K562 (cell line): ENCODE measurements around the gene STK11. TPM values are rescaled to one million over a fixed set of nuclear protein-coding genes. Genes with fewer than 3 reads are reported as not detected.
A peak's percentile ranks its signal among the peaks of the same experiment; 100 is the strongest.

ENCODE experiments used
- ATAC-seq: fragments of 200-7000 bp; cut with Tn5 transposase; 3 replicates; pipeline ENCODE4 v1.9.1; 2020; ENCODE audit warnings: moderate library complexity
- BruUV-seq: library from RNA; stranded (reverse); fragments of 400-500 nt; replicated peaks from 2 replicates; lab custom pipeline; 2021; lab: Mats Ljungman, UMichigan
- CTCF ChIA-PET: fragments of 300-600 bp; formaldehyde crosslinking; extraction: SDS; loops from one replicate; lab custom pipeline; 2021; ENCODE audit warnings: low intra/inter-chr PET ratio; lab: Yijun Ruan, JAX
- POLR2A ChIA-PET: fragments of 300-600, 350-650 bp; sonication (Branson Sonifier 250); formaldehyde crosslinking; extraction: SDS; loops from one replicate; lab custom pipeline; 2021; ENCODE audit warnings: antibody characterized with exemption, inconsistent platforms; lab: Yijun Ruan, JAX
- DNase-seq, 4 experiments: peaks; one replicate each; pipeline versions ENCODE4 v3.0.0 to v3.0.0-alpha.2; 2011 to 2018; ENCODE audit warnings: low spot score in 3 of 4, mixed read lengths in 3 of 4; ENCODE audit errors: extremely low read depth in 1 of 4
- FAIRE-seq: peaks from 2 replicates; lab custom pipeline; 2011; peaks lifted over from hg19 to GRCh38; lab: Jason Lieb, UNC
- H2AFZ ChIP-seq: 2 replicates; pipeline ENCODE4 v1.6.0; 2011; ENCODE audit warnings: low read depth, low read length, control low read depth, inconsistent platforms
- H3K27ac ChIP-seq: fragments of 200-600 bp; 3 replicates; pipeline ENCODE4 v1.8.0; 2011; ENCODE audit warnings: low read depth, mild to moderate bottlenecking, control low read depth, inconsistent platforms, low read length, moderate library complexity, mixed read lengths; ENCODE audit errors: extremely low read depth
- H3K27me3 ChIP-seq, 2 experiments: fragments of 300-600 bp in 1 of 2; 2 replicates in 1 of 2; 3 replicates in 1 of 2; pipeline versions ENCODE4 v1.6.0 to v1.8.0; 2011; ENCODE audit warnings: inconsistent platforms in 2 of 2, low read length in 2 of 2, mild to moderate bottlenecking in 1 of 2, mixed read lengths in 1 of 2, moderate library complexity in 1 of 2; ENCODE audit not compliant: control insufficient read depth in 2 of 2, insufficient read depth in 2 of 2
- H3K36me3 ChIP-seq: fragments of 300-600 bp; 3 replicates; pipeline ENCODE4 v1.8.0; 2011; ENCODE audit warnings: mild to moderate bottlenecking, low read length, inconsistent platforms; ENCODE audit not compliant: control insufficient read depth, insufficient read depth
- H3K4me1 ChIP-seq, 2 experiments: fragments of 200-600 bp in 1 of 2; replicated peaks in 1 of 2; 2 replicates in 1 of 2; 3 replicates in 1 of 2; pipeline versions ENCODE4 v1.5.1 to v1.8.0; 2011; ENCODE audit warnings: inconsistent platforms in 2 of 2, low read length in 2 of 2, mild to moderate bottlenecking in 1 of 2, mixed read lengths in 1 of 2, moderate library complexity in 1 of 2; ENCODE audit not compliant: control insufficient read depth in 2 of 2, insufficient read depth in 2 of 2
- H3K4me2 ChIP-seq: 2 replicates; pipeline ENCODE4 v1.6.1; 2011; ENCODE audit warnings: low read length, control low read depth, inconsistent platforms, mixed read lengths; ENCODE audit not compliant: insufficient read depth
- H3K4me3 ChIP-seq: fragments of 200-600 bp; sonication (generic), shearing (Covaris generic); 2 replicates; pipeline ENCODE4 v1.5.1; 2016; ENCODE audit warnings: control low read depth, inconsistent platforms
- H3K79me2 ChIP-seq: fragments of 200-600 bp; 3 replicates; pipeline ENCODE4 v1.8.0; 2011; ENCODE audit warnings: low read length, inconsistent platforms; ENCODE audit not compliant: control insufficient read depth, insufficient read depth
- H3K9ac ChIP-seq, 2 experiments: 2 replicates each; pipeline versions ENCODE4 v1.6.0 to v1.6.1; 2011; ENCODE audit warnings: low read depth in 2 of 2, low read length in 2 of 2, control low read depth in 1 of 2, inconsistent platforms in 1 of 2, mild to moderate bottlenecking in 1 of 2, mixed read lengths in 1 of 2; ENCODE audit not compliant: insufficient read depth in 1 of 2
- H3K9me1 ChIP-seq: one replicate; pipeline ENCODE4 v1.6.0; 2011; ENCODE audit warnings: inconsistent platforms, mild to moderate bottlenecking, low read length, moderate library complexity; ENCODE audit not compliant: control insufficient read depth, insufficient read depth
- H3K9me3 ChIP-seq: replicated peaks from 2 replicates; pipeline ENCODE4 v1.5.1; 2011; ENCODE audit warnings: low read depth, low read length, inconsistent platforms; ENCODE audit not compliant: control insufficient read depth, insufficient read depth
- H4K20me1 ChIP-seq: replicated peaks from 2 replicates; pipeline ENCODE4 v1.6.1; 2011; ENCODE audit warnings: low read length, inconsistent platforms, mixed read lengths; ENCODE audit not compliant: control insufficient read depth, insufficient read depth
- BRCA1 ChIP-seq, 2 experiments: fragments of 450-650 bp in 1 of 2; sonication (generic) in 1 of 2; formaldehyde crosslinking in 1 of 2; IDR thresholded peaks; 2 replicates each; pipeline versions ENCODE4 v1.5.0 to v1.6.1; 2017 to 2020; ENCODE audit warnings: mild to moderate bottlenecking in 1 of 2, missing genetic modification reagents in 1 of 2
- CAMTA2 ChIP-seq: fragments of 250-450 bp; sonication (Bioruptor Pico); conservative IDR thresholded peaks from 2 replicates; pipeline ENCODE4 v1.5.1; 2022
- ERF ChIP-seq: fragments of 450-650 bp; formaldehyde crosslinking; IDR thresholded peaks from 2 replicates; pipeline ENCODE4 v1.4.0; 2020; ENCODE audit warnings: mild to moderate bottlenecking, mixed read lengths
- HDGF ChIP-seq: fragments of 450-650 bp; IDR thresholded peaks from 2 replicates; pipeline ENCODE4 v1.6.1; 2016
- POLR2A ChIP-seq: fragments of 450-650 bp; conservative IDR thresholded peaks from 2 replicates; pipeline ENCODE4 v1.6.1; 2016
- POLR2G ChIP-seq: fragments of 200-400 bp; formaldehyde crosslinking; IDR thresholded peaks from 2 replicates; pipeline ENCODE4 v1.6.1; 2017; ENCODE audit warnings: low read depth, mild to moderate bottlenecking, antibody characterized with exemption, low read length, moderate library complexity
- SMAD4 ChIP-seq: fragments of 250-450 bp; sonication (Bioruptor Pico); conservative IDR thresholded peaks from 2 replicates; pipeline ENCODE4 v1.8.0; 2021; ENCODE audit warnings: inconsistent platforms, mild to moderate bottlenecking, moderate library complexity
- SP1 ChIP-seq: sonication (generic); formaldehyde crosslinking; IDR thresholded peaks from 2 replicates; pipeline ENCODE4 v1.8.1; 2022; ENCODE audit warnings: mild to moderate bottlenecking, missing genetic modification reagents
- SUPT5H ChIP-seq: fragments of 450-650 bp; IDR thresholded peaks from 2 replicates; pipeline ENCODE4 v1.6.1; 2016
- THRAP3 ChIP-seq: fragments of 450-650 bp; IDR thresholded peaks from 2 replicates; pipeline ENCODE4 v1.6.1; 2016; ENCODE audit warnings: mild to moderate bottlenecking, inconsistent platforms, borderline replicate concordance
- VEZF1 ChIP-seq: fragments of 200-800 bp; sonication (Bioruptor generic); IDR thresholded peaks from 2 replicates; pipeline ENCODE4 v1.6.1; 2017; ENCODE audit warnings: missing genetic modification characterization, missing compliant biosample characterization
- ZBED1 ChIP-seq: IDR thresholded peaks from 2 replicates; pipeline ENCODE4 v1.6.1; 2014
- ZBTB9 ChIP-seq: fragments of 450-650 bp; formaldehyde crosslinking; IDR thresholded peaks from 2 replicates; pipeline ENCODE4 v1.4.0; 2020; ENCODE audit warnings: mild to moderate bottlenecking, moderate library complexity
- WGBS: fragments of 100-300 bp; shearing (Covaris generic); methylation state at CpG from one replicate; pipeline ENCODE4 v1.1.6; 2016; ENCODE audit warnings: low coverage, mixed read lengths; ENCODE audit not compliant: insufficient coverage; ENCODE audit errors: missing lambda C conversion rate; 5-methylcytosine and 5-hydroxymethylcytosine counted together
- in situ Hi-C: fragments of 300-500 bp; cut with MboI; formaldehyde crosslinking; loops from 4 replicates; pipeline ENCODE4 v1.15.0; 2018; ENCODE audit warnings: inconsistent platforms, mixed read lengths
- intact Hi-C: fragments of 100-400 bp; cut with micrococcal nuclease; formaldehyde crosslinking; loops from 2 replicates; pipeline ENCODE4 v1.14.2; 2022
- polyA plus RNA-seq, 8 experiments: library from polyadenylated mRNA; depleted of rRNA in 4 of 8; stranded (reverse) in 5 of 8; unstranded in 3 of 8; fragments of >200 nt; fragmentation: Nextera tagmentation in 2 of 8; fragmentation: Illumina TruSeq in 1 of 8; extraction: Ambion mirVana in 2 of 8; extraction: Trizol in 1 of 8; gene quantifications; 2 replicates each; pipeline versions ENCODE4 v1.2.1 to v1.2.3, GENCODE V29; 2011 to 2014; ENCODE audit warnings: inconsistent platforms in 1 of 8, missing spikeins in 1 of 8
- total RNA-seq, 7 experiments: library from RNA; depleted of rRNA in 6 of 7; stranded (reverse); fragments of >200 nt in 6 of 7; fragmentation: Illumina TruSeq in 2 of 7; extraction: Trizol in 2 of 7; gene quantifications; 2 replicates each; pipeline versions ENCODE4 v1.2.1 to v1.2.3, GENCODE V29; 2011 to 2021; ENCODE audit warnings: low replicate concordance in 1 of 7
- TF ChIP-seq, protein P1 (sequence below), 2 experiments: fragments of 450-650 bp; IDR thresholded peaks; 2 replicates each; pipeline ENCODE4 v1.6.1; 2016

Gene STK11
- total and polyA plus RNA-seq, 9 of the 15 experiments (the other 6 are each of a cell fraction or from before 2014, with no cell fraction given), result 0.15 to 96.5 (median 31.7) TPM

DNA sequence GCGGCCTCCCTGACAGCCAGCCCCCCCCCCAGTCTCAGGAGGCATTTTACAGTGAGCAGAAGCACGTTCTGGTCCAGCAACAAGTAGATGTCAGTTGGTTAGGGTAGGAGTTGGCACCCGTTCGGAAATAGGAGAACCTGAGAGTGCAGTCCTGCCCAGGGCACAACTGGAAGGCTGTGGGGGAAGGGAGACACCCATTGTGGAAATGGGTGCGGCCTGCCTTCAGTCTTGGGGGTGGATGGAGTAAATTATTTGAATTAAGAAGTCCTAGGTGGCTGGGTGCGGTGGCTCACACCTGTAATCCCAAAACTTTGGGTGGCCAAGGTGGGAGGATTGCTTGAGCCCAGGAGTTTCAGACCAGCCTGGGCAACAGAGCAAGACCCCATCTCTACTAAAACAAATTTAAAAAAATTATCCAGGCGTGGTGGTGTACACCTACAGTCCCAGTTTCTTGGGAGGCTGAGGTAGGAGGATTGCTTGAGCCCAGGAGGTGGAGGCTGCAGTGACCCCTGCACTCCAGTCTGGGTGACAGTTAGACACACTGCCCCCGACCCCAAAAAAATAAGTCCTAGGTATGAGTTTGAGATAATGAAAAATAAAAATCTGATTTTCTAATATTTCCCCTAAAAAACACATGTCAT is 64.8 kb downstream of the STK11 start (continued):
- TF ChIP-seq, protein P1, sequence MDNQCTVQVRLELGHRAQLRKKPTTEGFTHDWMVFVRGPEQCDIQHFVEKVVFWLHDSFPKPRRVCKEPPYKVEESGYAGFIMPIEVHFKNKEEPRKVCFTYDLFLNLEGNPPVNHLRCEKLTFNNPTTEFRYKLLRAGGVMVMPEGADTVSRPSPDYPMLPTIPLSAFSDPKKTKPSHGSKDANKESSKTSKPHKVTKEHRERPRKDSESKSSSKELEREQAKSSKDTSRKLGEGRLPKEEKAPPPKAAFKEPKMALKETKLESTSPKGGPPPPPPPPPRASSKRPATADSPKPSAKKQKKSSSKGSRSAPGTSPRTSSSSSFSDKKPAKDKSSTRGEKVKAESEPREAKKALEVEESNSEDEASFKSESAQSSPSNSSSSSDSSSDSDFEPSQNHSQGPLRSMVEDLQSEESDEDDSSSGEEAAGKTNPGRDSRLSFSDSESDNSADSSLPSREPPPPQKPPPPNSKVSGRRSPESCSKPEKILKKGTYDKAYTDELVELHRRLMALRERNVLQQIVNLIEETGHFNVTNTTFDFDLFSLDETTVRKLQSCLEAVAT (IDR thresholded peaks at IDR 0.05), result 0 out of 4 replicates have a peak, but pooled peaks of 1 of the 2 experiments have one; percentile 7

DNA sequence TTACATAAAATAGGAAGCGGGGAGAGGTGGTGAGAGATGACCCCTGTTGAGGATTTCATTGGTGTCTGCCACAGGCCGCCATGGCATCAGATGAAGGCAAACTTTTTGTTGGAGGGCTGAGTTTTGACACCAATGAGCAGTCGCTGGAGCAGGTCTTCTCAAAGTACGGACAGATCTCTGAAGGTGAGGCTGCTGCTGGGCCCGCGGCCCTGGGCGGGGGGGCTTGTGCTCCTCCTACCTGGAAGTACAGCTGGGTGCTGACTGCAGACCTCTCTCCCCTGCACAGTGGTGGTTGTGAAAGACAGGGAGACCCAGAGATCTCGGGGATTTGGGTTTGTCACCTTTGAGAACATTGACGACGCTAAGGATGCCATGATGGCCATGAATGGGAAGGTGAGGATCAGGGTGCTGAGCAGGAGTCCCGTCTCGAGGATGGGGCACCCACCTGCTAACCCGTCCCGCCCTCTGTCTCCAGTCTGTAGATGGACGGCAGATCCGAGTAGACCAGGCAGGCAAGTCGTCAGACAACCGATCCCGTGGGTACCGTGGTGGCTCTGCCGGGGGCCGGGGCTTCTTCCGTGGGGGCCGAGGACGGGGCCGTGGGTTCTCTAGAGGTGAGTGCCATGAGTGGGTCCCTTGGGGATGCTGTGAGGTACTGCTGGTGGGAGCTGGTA is 65.4 kb downstream of the STK11 start:
- intact Hi-C loops (loop anchor here (10.0 kb wide), 1 partner anchor 174 kb away; no protein-coding TSS in a partner anchor), in situ Hi-C loops (no loop called here)
- H3K4me3 ChIP-seq, result peak overlapping the region; percentile 68
- H4K20me1 ChIP-seq, result peaks cover 26% of the 10 kb centered on the region
- DNase-seq (peak in 1 of 4 experiments; percentile 62), ATAC-seq (no peak), FAIRE-seq (peak; percentile 40)
- ChIA-PET CTCF (no interaction called here), POLR2A (interaction anchor here (0.5 to 2.8 kb wide), 7 partner anchors 9 to 1061 kb away, joined by 3 to 14 read pairs (median 4); no protein-coding TSS in a partner anchor)
- 10% methylated on average over 26 of the region's 26 CpGs for WGBS
- no peaks in the 10 kb centered on the region for H3K9me1 ChIP-seq
- no TSS peak for BruUV-seq
- H3K4me2 ChIP-seq, result peak overlapping the region; percentile 93
- H3K27ac ChIP-seq, result peak overlapping the region; percentile 92
- peaks cover 53% of the 10 kb centered on the region for H3K36me3 ChIP-seq
- no peaks in the 10 kb centered on the region for H3K27me3 ChIP-seq
- H3K79me2 ChIP-seq, result peaks cover 66% of the 10 kb centered on the region
- no peaks in the 10 kb centered on the region for H3K9me3 ChIP-seq
- H2AFZ ChIP-seq, result no peak overlapping the region
- peak overlapping the region; percentile 90 to 99 for H3K9ac ChIP-seq
- H3K4me1 ChIP-seq, result peaks cover 67 to 98% of the 10 kb centered on the region in 2 experiments
- TF ChIP-seq POLR2A, result peak; percentile 44
- no peak for TF ChIP-seq ERF (CRISPR knock-in tag)
- no peak for TF ChIP-seq CAMTA2 (CRISPR knock-in tag)
- TF ChIP-seq SMAD4 (CRISPR knock-in tag), result no peak
- TF ChIP-seq HDGF, result 0 out of 2 replicates have a peak, but pooled peaks have one; percentile 25
- TF ChIP-seq ZBTB9 (CRISPR knock-in tag), result 0 out of 2 replicates have a peak, but pooled peaks have one; percentile 29
- peak; percentile 54 for TF ChIP-seq POLR2G
- TF ChIP-seq THRAP3, result no peak
- TF ChIP-seq BRCA1 (IDR thresholded peaks at IDR 0.05), result no peak
- 0 out of 2 replicates have a peak, but pooled peaks have one; percentile 51 for TF ChIP-seq BRCA1 (CRISPR knock-in tag; IDR thresholded peaks at IDR 0.05)
- TF ChIP-seq SUPT5H, result peak; percentile 51; the same call in 1 of the 2 replicates
- TF ChIP-seq ZBED1, result peak; percentile 7; the same call in 1 of the 2 replicates
- TF ChIP-seq SP1 (CRISPR knock-in tag), result 0 out of 2 replicates have a peak, but pooled peaks have one; percentile 56
- TF ChIP-seq VEZF1 (CRISPR knock-in tag), result peak; percentile 45
